Endothelial cell of umbilical vein (primary cell): ENCODE measurements around the gene PDLIM5. TPM values are rescaled to one million over a fixed set of nuclear protein-coding genes. Genes with fewer than 3 reads are reported as not detected.

ENCODE experiments used
- BruUV-seq: library from RNA; stranded (reverse); fragments of 400-500 nt; replicated peaks from 2 replicates; lab custom pipeline; 2021; lab: Mats Ljungman, UMichigan
- CTCF ChIA-PET: fragments of 300-600, 350-600 bp; sonication (Branson Sonifier 250); formaldehyde crosslinking; loops from one replicate; lab custom pipeline; 2021; ENCODE audit warnings: antibody characterized with exemption, inconsistent platforms; lab: Charles Lee
- POLR2A ChIA-PET: fragments of 300-600, 350-600 bp; sonication (Branson Sonifier 250); formaldehyde crosslinking; loops from one replicate; lab custom pipeline; 2021; ENCODE audit warnings: antibody characterized with exemption, inconsistent platforms; lab: Charles Lee
- DNase-seq: peaks from one replicate; pipeline ENCODE4 v3.0.0-alpha.2; 2011; ENCODE audit warnings: low read depth, low spot score
- FAIRE-seq: peaks from 2 replicates; lab custom pipeline; 2011; peaks lifted over from hg19 to GRCh38; lab: Jason Lieb, UNC
- H2AFZ ChIP-seq: 2 replicates; pipeline ENCODE4 v1.6.0; 2012; ENCODE audit warnings: low read depth, low read length, control low read depth, inconsistent platforms
- H3K27ac ChIP-seq: 2 replicates; pipeline ENCODE4 v1.5.1; 2011; ENCODE audit warnings: low read depth, mild to moderate bottlenecking, control low read depth, low read length, moderate library complexity; ENCODE audit not compliant: insufficient read depth
- H3K27me3 ChIP-seq, 2 experiments: 2 replicates each; pipeline versions ENCODE4 v1.6.0 to v1.6.1; 2011; ENCODE audit warnings: low read length in 2 of 2, mixed read lengths in 1 of 2; ENCODE audit not compliant: control insufficient read depth in 2 of 2, insufficient read depth in 2 of 2
- H3K36me3 ChIP-seq, 2 experiments: 2 replicates in 1 of 2; 3 replicates in 1 of 2; pipeline ENCODE4 v1.5.1; 2011; ENCODE audit warnings: low read length in 2 of 2, mild to moderate bottlenecking in 1 of 2, moderate library complexity in 1 of 2; ENCODE audit not compliant: control insufficient read depth in 2 of 2, insufficient read depth in 2 of 2; ENCODE audit errors: extremely low read depth in 1 of 2
- H3K4me1 ChIP-seq: 3 replicates; pipeline ENCODE4 v1.5.1; 2011; ENCODE audit warnings: mild to moderate bottlenecking, low read length; ENCODE audit not compliant: control insufficient read depth, insufficient read depth; ENCODE audit errors: extremely low read depth
- H3K4me2 ChIP-seq: 2 replicates; pipeline ENCODE4 v1.6.1; 2011; ENCODE audit warnings: low read length, control low read depth, mixed read lengths; ENCODE audit not compliant: insufficient read depth
- H3K4me3 ChIP-seq, 3 experiments: fragments of 200-600 bp in 1 of 3; sonication (generic), shearing (Covaris generic) in 1 of 3; replicated peaks in 1 of 3; 2 replicates each; pipeline ENCODE4 v1.5.1; 2011 to 2016; ENCODE audit warnings: control low read depth in 3 of 3, low read length in 3 of 3, mild to moderate bottlenecking in 2 of 3, inconsistent platforms in 1 of 3, low read depth in 1 of 3, moderate library complexity in 1 of 3; ENCODE audit not compliant: insufficient read depth in 1 of 3
- H3K79me2 ChIP-seq: 2 replicates; pipeline ENCODE4 v1.6.0; 2012; ENCODE audit warnings: low read length, inconsistent platforms; ENCODE audit not compliant: control insufficient read depth, insufficient read depth
- H3K9ac ChIP-seq: replicated peaks from 2 replicates; pipeline ENCODE3; 2011; ENCODE audit warnings: low read length, control low read depth; ENCODE audit not compliant: insufficient read depth; ENCODE audit errors: extremely low read depth
- H3K9me1 ChIP-seq: replicated peaks from 3 replicates; pipeline ENCODE4 v1.6.0; 2011; ENCODE audit warnings: mild to moderate bottlenecking, low read length; ENCODE audit not compliant: control insufficient read depth, insufficient read depth; ENCODE audit errors: extremely low read depth
- H3K9me3 ChIP-seq: replicated peaks from 2 replicates; pipeline ENCODE4 v1.5.1; 2012; ENCODE audit warnings: low read length, inconsistent platforms; ENCODE audit not compliant: control insufficient read depth, insufficient read depth
- H4K20me1 ChIP-seq: replicated peaks from 2 replicates; pipeline ENCODE3; 2011; ENCODE audit warnings: mild to moderate bottlenecking, low read length; ENCODE audit not compliant: control insufficient read depth, insufficient read depth; ENCODE audit errors: extremely low read depth
- CTCF ChIP-seq, 2 donors: IDR thresholded peaks; 1 replicate in 1 of 2; 2 replicates in 1 of 2; pipeline ENCODE4 v1.5.1; 2011; ENCODE audit warnings: low read length in 2 of 2, mild to moderate bottlenecking in 2 of 2, moderate library complexity in 2 of 2, control low read depth in 1 of 2, inconsistent platforms in 1 of 2, low read depth in 1 of 2; ENCODE audit not compliant: insufficient read depth in 1 of 2; ENCODE audit errors: extremely low read depth in 1 of 2
- EZH2 ChIP-seq: IDR thresholded peaks from 2 replicates; pipeline ENCODE4 v1.6.1; 2012; ENCODE audit warnings: borderline replicate concordance, low read depth, mild to moderate bottlenecking, moderate library complexity, low read length, inconsistent platforms; ENCODE audit not compliant: severe bottlenecking
- FOS ChIP-seq: IDR thresholded peaks from 2 replicates; pipeline ENCODE4 v1.6.1; 2011; ENCODE audit warnings: mild to moderate bottlenecking, low read length, moderate library complexity, borderline replicate concordance; ENCODE audit not compliant: insufficient read depth
- GATA2 ChIP-seq: IDR thresholded peaks from 2 replicates; pipeline ENCODE4 v1.7.0; 2011; ENCODE audit warnings: low read depth, mild to moderate bottlenecking, moderate library complexity, mixed read lengths, low read length; ENCODE audit not compliant: insufficient read length, insufficient read depth
- JUN ChIP-seq: IDR thresholded peaks from 2 replicates; pipeline ENCODE4 v1.6.1; 2011; ENCODE audit warnings: borderline replicate concordance, low read depth; ENCODE audit not compliant: insufficient read length, insufficient read depth
- MAX ChIP-seq: IDR thresholded peaks from 2 replicates; pipeline ENCODE4 v1.6.1; 2011; ENCODE audit not compliant: insufficient read depth, insufficient read length
- MYC ChIP-seq: IDR thresholded peaks from one replicate; pipeline ENCODE4 v1.6.1; 2011; ENCODE audit warnings: mild to moderate bottlenecking, low read depth, low read length
- POLR2A ChIP-seq: IDR thresholded peaks from 2 replicates; pipeline ENCODE4 v1.6.1; 2012; ENCODE audit warnings: low read depth, mild to moderate bottlenecking, control low read depth, low read length
- POLR2AphosphoS5 ChIP-seq: IDR thresholded peaks from 2 replicates; pipeline ENCODE4 v1.6.1; 2012; ENCODE audit warnings: low read depth, mild to moderate bottlenecking, control low read depth, low read length, moderate library complexity; ENCODE audit not compliant: insufficient read depth
- dilution Hi-C: fragments of 300-500 bp; cut with MboI; formaldehyde crosslinking; loops from one replicate; pipeline ENCODE4 v1.15.0; 2019; ENCODE audit warnings: low sequenced_read_pairs; ENCODE audit not compliant: extremely low pct_ligation_motif_present
- intact Hi-C: fragments of 100-400 bp; cut with micrococcal nuclease; formaldehyde crosslinking; loops from one replicate; pipeline ENCODE4 v1.10.0; 2022
- polyA plus RNA-seq, 4 experiments: library from polyadenylated mRNA; depleted of rRNA in 3 of 4; stranded (reverse) in 3 of 4; unstranded in 1 of 4; fragments of >200 nt; gene quantifications; 2 replicates each; pipeline versions ENCODE4 v1.2.1 to v1.2.3, GENCODE V29; 2011 to 2012; ENCODE audit warnings: missing spikeins in 1 of 4
- total RNA-seq: library from RNA; stranded (reverse); gene quantifications from 2 replicates; pipeline ENCODE4 v1.2.3, GENCODE V29; 2021

The PDLIM5 gene
- total and polyA plus RNA-seq, 2 donors (not counting 3 experiments of a cell fraction or from before 2014, with no cell fraction given): 243 to 310 TPM

- Histone ChIP-seq H3K27me3 (no peaks in the 10 kb centered on the region), H3K4me3 (peak overlapping the region in 1 of 3 experiments; percentile 1), H3K9me3 (no peaks in the 10 kb centered on the region), H2AFZ (no peak overlapping the region), H3K4me2 (peak overlapping the region; percentile 44), H3K9me1 (no peaks in the 10 kb centered on the region), H3K9ac (peak overlapping the region; percentile 66), H4K20me1 (no peaks in the 10 kb centered on the region), H3K79me2 (peaks cover 67% of the 10 kb centered on the region), H3K4me1 (peaks cover 75% of the 10 kb centered on the region), H3K36me3 (peaks cover 0 to 3% of the 10 kb centered on the region in 2 experiments), H3K27ac (peak overlapping the region; percentile 69)
- ChIA-PET CTCF (interaction anchor here (1.5 kb wide), 1 partner anchor 9 kb away, joined by 5 read pairs; no protein-coding TSS in a partner anchor), POLR2A (no interaction called here)
- FAIRE-seq (peak; percentile 74), DNase-seq (peak; percentile 94)
- TF ChIP-seq FOS (peak; percentile 57), POLR2AphosphoS5 (peak; percentile 63), JUN (peak; percentile 63), CTCF (IDR thresholded peaks at IDR 0.05; ENCODE audit: extremely low read depth in 1 of 2, insufficient read depth in 1 of 2, low read depth in 1 of 2, low read length in 2 of 2) (no peak), POLR2A (peak; percentile 66), EZH2 (no peak), MYC (no peak), GATA2 (peak; percentile 96), MAX (no peak)
- dilution Hi-C loops: no loop called here
- intact Hi-C loops: loop anchor here (1.0 to 2.0 kb wide), 5 partner anchors 13 to 132 kb away; partner anchors contain the start of gene PDLIM5
- no TSS peak for BruUV-seq
Measured at GRCh38 chr4:94545296-94545695, 93.6 kb downstream of the PDLIM5 start.
